NCI-H82 (cell line): ENCODE measurements around the gene SHB.

Experiments used
- DNase-seq: peaks from one replicate; lab custom pipeline; 2025; lab: John Stamatoyannopoulos, UW

The SHB gene

GRCh38 chr9:38088006-38088925 is 19.2 kb upstream of the SHB start:
- DNase-seq, result peak; percentile 76

GRCh38 chr9:38086496-38086895 is 17.5 kb upstream of the SHB start:
- no peak for DNase-seq

- DNase-seq, result no peak
These were observed 16.3 kb upstream of the SHB start for GRCh38 chr9:38085308-38085707.

GRCh38 chr9:38084556-38084880 is 15.5 kb upstream of the SHB start:
- peak; percentile 35 for DNase-seq

- no peak for DNase-seq
These were observed 15.0 kb upstream of the SHB start for GRCh38 chr9:38083858-38084555.

GRCh38 chr9:38082446-38083287 is 13.6 kb upstream of the SHB start:
- DNase-seq, result no peak

- no peak for DNase-seq
These were observed 12.5 kb upstream of the SHB start for GRCh38 chr9:38081356-38082108.

- peak; percentile 99 for DNase-seq
These were observed 10.5 kb upstream of the SHB start for GRCh38 chr9:38079461-38080031.

GRCh38 chr9:38075272-38075671 is 6.2 kb upstream of the SHB start:
- no peak for DNase-seq

GRCh38 chr9:38074441-38074961 is 5.5 kb upstream of the SHB start:
- no peak for DNase-seq

- DNase-seq, result no peak
These were observed 4.9 kb upstream of the SHB start for GRCh38 chr9:38073882-38074281.

GRCh38 chr9:38071470-38072134 is 2.6 kb upstream of the SHB start:
- peak; percentile 14 for DNase-seq

- DNase-seq, result peak; percentile 30
These were observed 957 bp downstream of the SHB start for GRCh38 chr9:38067859-38068681.

- peak; percentile 65 for DNase-seq
These were observed 1.8 kb downstream of the SHB start for GRCh38 chr9:38066914-38067858.

- DNase-seq, result peak; percentile 65
These were observed 2.7 kb downstream of the SHB start for GRCh38 chr9:38066197-38066913.

GRCh38 chr9:38065369-38066075 is 3.5 kb downstream of the SHB start:
- DNase-seq, result no peak

- DNase-seq, result no peak
These were observed 4.1 kb downstream of the SHB start for GRCh38 chr9:38064842-38065368.
